HepG2 (cell line): Measurements from ENCODE around the gene CD300LF. TPM values are rescaled to one million over a fixed set of nuclear protein-coding genes. Genes with fewer than 3 reads are reported as not detected.

Experiments used
- CHD2 ChIP-seq: IDR thresholded peaks from 2 replicates; pipeline ENCODE4 v1.6.1; 2011; ENCODE audit warnings: low read depth, low read length, improper control_type of control experiment
- MEF2D ChIP-seq: sonication (generic); formaldehyde crosslinking; IDR thresholded peaks from 2 replicates; pipeline ENCODE4 v1.5.1; 2020; ENCODE audit warnings: mild to moderate bottlenecking, missing genetic modification reagents
- NFE2L1 ChIP-seq: sonication (generic); formaldehyde crosslinking; IDR thresholded peaks from 2 replicates; pipeline ENCODE4 v1.4.0; 2020; ENCODE audit warnings: missing genetic modification reagents, mild to moderate bottlenecking, borderline replicate concordance
- PRMT3 ChIP-seq: sonication (generic); formaldehyde crosslinking; IDR thresholded peaks from 2 replicates; pipeline ENCODE4 v1.8.1; 2022; ENCODE audit warnings: low read depth, mild to moderate bottlenecking, moderate library complexity, missing genetic modification reagents, borderline replicate concordance
- SP5 ChIP-seq: IDR thresholded peaks from 2 replicates; pipeline ENCODE4 v1.6.1; 2016; ENCODE audit warnings: low read depth, borderline replicate concordance
- SUZ12 ChIP-seq: fragments of 150-350 bp; IDR thresholded peaks from 2 replicates; pipeline ENCODE4 v1.6.1; 2014; ENCODE audit warnings: low read depth, low read length
- SYNCRIP ChIP-seq: fragments of 200-400 bp; formaldehyde crosslinking; IDR thresholded peaks from 2 replicates; pipeline ENCODE4 v1.6.1; 2018; ENCODE audit warnings: mild to moderate bottlenecking, low read depth, low read length; ENCODE audit not compliant: insufficient read depth
- TBX2 ChIP-seq: sonication (generic); formaldehyde crosslinking; IDR thresholded peaks from 2 replicates; pipeline ENCODE4 v1.5.0; 2020; ENCODE audit warnings: missing genetic modification reagents, mild to moderate bottlenecking, borderline replicate concordance
- ZBTB20 ChIP-seq: sonication (generic); formaldehyde crosslinking; IDR thresholded peaks from 2 replicates; pipeline ENCODE4 v1.8.1; 2023; ENCODE audit warnings: missing genetic modification reagents, low read depth, mild to moderate bottlenecking, borderline replicate concordance
- ZGPAT ChIP-seq: IDR thresholded peaks from 2 replicates; pipeline ENCODE4 v1.6.1; 2016; ENCODE audit warnings: mild to moderate bottlenecking
- ZNF33B ChIP-seq: sonication (generic); formaldehyde crosslinking; IDR thresholded peaks from 2 replicates; pipeline ENCODE4 v1.5.1; 2020; ENCODE audit warnings: mild to moderate bottlenecking, missing genetic modification reagents
- ZNF382 ChIP-seq: sonication (generic); formaldehyde crosslinking; IDR thresholded peaks from 2 replicates; pipeline ENCODE4 v1.5.0; 2020; ENCODE audit warnings: missing genetic modification reagents, mild to moderate bottlenecking, borderline replicate concordance
- ZNF558 ChIP-seq: sonication (generic); formaldehyde crosslinking; IDR thresholded peaks from 2 replicates; pipeline ENCODE4 v1.9.0; 2022; ENCODE audit warnings: mild to moderate bottlenecking, missing genetic modification reagents, borderline replicate concordance
- polyA plus RNA-seq, 8 experiments: library from polyadenylated mRNA; depleted of rRNA in 3 of 8; stranded (reverse) in 7 of 8; unstranded in 1 of 8; fragments of >200 nt; fragmentation: Illumina TruSeq in 4 of 8; extraction: Trizol in 4 of 8; gene quantifications; 2 replicates each; pipeline versions ENCODE4 v1.2.1 to v1.2.3, GENCODE V29; 2011 to 2016; ENCODE audit warnings: low read depth in 4 of 8, missing spikeins in 1 of 8, mixed read lengths in 1 of 8; ENCODE audit not compliant: insufficient read depth in 1 of 8
- total RNA-seq, 5 experiments: library from RNA; depleted of rRNA; stranded (reverse); fragments of >200 nt; fragmentation: Illumina TruSeq; extraction: Trizol; gene quantifications; 2 replicates each; pipeline ENCODE4 v1.2.3, GENCODE V29; 2016; ENCODE audit warnings: low read depth in 1 of 5
- TF ChIP-seq, protein P1 (sequence below): sonication (generic); formaldehyde crosslinking; IDR thresholded peaks from 2 replicates; pipeline ENCODE4 v1.4.0; 2020; ENCODE audit warnings: mild to moderate bottlenecking, missing genetic modification reagents
- TF ChIP-seq, protein P2 (sequence below): conservative IDR thresholded peaks from 2 replicates; pipeline ENCODE4 v1.6.1; 2018; ENCODE audit warnings: missing genetic modification reagents
- TF ChIP-seq, protein P3 (sequence below): sonication (generic); formaldehyde crosslinking; IDR thresholded peaks from 2 replicates; pipeline ENCODE4 v1.5.1; 2020; ENCODE audit warnings: mild to moderate bottlenecking, missing genetic modification reagents, moderate library complexity
- TF ChIP-seq, protein P4 (sequence below): sonication (generic); formaldehyde crosslinking; IDR thresholded peaks from 2 replicates; pipeline ENCODE4 v1.9.0; 2022; ENCODE audit warnings: missing genetic modification reagents, mild to moderate bottlenecking, borderline replicate concordance

The CD300LF gene
- total and polyA plus RNA-seq, 2 of the 13 experiments (the other 11 are each of a cell fraction or from before 2014, with no cell fraction given): not detected

- peak; percentile 93 for TF ChIP-seq ZGPAT (CRISPR knock-in tag)
- TF ChIP-seq PRMT3: peak; percentile 93; the same call in 1 of the 2 replicates
- peak; percentile 69; the same call in 1 of the 2 replicates for TF ChIP-seq SP5
- peak; percentile 94; the same call in 1 of the 2 replicates for TF ChIP-seq ZNF558 (CRISPR knock-in tag)
- TF ChIP-seq, protein P1, sequence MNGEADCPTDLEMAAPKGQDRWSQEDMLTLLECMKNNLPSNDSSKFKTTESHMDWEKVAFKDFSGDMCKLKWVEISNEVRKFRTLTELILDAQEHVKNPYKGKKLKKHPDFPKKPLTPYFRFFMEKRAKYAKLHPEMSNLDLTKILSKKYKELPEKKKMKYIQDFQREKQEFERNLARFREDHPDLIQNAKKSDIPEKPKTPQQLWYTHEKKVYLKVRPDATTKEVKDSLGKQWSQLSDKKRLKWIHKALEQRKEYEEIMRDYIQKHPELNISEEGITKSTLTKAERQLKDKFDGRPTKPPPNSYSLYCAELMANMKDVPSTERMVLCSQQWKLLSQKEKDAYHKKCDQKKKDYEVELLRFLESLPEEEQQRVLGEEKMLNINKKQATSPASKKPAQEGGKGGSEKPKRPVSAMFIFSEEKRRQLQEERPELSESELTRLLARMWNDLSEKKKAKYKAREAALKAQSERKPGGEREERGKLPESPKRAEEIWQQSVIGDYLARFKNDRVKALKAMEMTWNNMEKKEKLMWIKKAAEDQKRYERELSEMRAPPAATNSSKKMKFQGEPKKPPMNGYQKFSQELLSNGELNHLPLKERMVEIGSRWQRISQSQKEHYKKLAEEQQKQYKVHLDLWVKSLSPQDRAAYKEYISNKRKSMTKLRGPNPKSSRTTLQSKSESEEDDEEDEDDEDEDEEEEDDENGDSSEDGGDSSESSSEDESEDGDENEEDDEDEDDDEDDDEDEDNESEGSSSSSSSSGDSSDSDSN (CRISPR knock-in tag): peak; percentile 92
- TF ChIP-seq, protein P2, sequence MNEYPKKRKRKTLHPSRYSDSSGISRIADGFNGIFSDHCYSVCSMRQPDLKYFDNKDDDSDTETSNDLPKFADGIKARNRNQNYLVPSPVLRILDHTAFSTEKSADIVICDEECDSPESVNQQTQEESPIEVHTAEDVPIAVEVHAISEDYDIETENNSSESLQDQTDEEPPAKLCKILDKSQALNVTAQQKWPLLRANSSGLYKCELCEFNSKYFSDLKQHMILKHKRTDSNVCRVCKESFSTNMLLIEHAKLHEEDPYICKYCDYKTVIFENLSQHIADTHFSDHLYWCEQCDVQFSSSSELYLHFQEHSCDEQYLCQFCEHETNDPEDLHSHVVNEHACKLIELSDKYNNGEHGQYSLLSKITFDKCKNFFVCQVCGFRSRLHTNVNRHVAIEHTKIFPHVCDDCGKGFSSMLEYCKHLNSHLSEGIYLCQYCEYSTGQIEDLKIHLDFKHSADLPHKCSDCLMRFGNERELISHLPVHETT (CRISPR knock-in tag): peak; percentile 82
- TF ChIP-seq CHD2: no peak
- no peak for TF ChIP-seq ZNF382 (CRISPR knock-in tag)
- no peak for TF ChIP-seq SYNCRIP
- TF ChIP-seq MEF2D (CRISPR knock-in tag): peak; percentile 64; the same call in 1 of the 2 replicates
- no peak; the same call in 1 of the 2 replicates for TF ChIP-seq ZBTB20
- peak; percentile 72 for TF ChIP-seq ZNF33B
- TF ChIP-seq, protein P3, sequence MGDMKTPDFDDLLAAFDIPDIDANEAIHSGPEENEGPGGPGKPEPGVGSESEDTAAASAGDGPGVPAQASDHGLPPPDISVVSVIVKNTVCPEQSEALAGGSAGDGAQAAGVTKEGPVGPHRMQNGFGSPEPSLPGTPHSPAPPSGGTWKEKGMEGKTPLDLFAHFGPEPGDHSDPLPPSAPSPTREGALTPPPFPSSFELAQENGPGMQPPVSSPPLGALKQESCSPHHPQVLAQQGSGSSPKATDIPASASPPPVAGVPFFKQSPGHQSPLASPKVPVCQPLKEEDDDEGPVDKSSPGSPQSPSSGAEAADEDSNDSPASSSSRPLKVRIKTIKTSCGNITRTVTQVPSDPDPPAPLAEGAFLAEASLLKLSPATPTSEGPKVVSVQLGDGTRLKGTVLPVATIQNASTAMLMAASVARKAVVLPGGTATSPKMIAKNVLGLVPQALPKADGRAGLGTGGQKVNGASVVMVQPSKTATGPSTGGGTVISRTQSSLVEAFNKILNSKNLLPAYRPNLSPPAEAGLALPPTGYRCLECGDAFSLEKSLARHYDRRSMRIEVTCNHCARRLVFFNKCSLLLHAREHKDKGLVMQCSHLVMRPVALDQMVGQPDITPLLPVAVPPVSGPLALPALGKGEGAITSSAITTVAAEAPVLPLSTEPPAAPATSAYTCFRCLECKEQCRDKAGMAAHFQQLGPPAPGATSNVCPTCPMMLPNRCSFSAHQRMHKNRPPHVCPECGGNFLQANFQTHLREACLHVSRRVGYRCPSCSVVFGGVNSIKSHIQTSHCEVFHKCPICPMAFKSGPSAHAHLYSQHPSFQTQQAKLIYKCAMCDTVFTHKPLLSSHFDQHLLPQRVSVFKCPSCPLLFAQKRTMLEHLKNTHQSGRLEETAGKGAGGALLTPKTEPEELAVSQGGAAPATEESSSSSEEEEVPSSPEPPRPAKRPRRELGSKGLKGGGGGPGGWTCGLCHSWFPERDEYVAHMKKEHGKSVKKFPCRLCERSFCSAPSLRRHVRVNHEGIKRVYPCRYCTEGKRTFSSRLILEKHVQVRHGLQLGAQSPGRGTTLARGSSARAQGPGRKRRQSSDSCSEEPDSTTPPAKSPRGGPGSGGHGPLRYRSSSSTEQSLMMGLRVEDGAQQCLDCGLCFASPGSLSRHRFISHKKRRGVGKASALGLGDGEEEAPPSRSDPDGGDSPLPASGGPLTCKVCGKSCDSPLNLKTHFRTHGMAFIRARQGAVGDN (CRISPR knock-in tag): peak; percentile 74
- no peak for TF ChIP-seq NFE2L1 (CRISPR knock-in tag)
- peak; percentile 77 for TF ChIP-seq TBX2 (CRISPR knock-in tag)
- TF ChIP-seq SUZ12: no peak
- TF ChIP-seq, protein P4, sequence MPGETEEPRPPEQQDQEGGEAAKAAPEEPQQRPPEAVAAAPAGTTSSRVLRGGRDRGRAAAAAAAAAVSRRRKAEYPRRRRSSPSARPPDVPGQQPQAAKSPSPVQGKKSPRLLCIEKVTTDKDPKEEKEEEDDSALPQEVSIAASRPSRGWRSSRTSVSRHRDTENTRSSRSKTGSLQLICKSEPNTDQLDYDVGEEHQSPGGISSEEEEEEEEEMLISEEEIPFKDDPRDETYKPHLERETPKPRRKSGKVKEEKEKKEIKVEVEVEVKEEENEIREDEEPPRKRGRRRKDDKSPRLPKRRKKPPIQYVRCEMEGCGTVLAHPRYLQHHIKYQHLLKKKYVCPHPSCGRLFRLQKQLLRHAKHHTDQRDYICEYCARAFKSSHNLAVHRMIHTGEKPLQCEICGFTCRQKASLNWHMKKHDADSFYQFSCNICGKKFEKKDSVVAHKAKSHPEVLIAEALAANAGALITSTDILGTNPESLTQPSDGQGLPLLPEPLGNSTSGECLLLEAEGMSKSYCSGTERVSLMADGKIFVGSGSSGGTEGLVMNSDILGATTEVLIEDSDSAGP (CRISPR knock-in tag): no peak; the same call in 1 of the 2 replicates
These were observed 36.0 kb upstream of the CD300LF start, which contains the start of gene NHERF1 (continued) for GRCh38 chr17:74748529-74749278.
